ENCODE measurements around the gene MICU1.

MICU1 gene

DNA sequence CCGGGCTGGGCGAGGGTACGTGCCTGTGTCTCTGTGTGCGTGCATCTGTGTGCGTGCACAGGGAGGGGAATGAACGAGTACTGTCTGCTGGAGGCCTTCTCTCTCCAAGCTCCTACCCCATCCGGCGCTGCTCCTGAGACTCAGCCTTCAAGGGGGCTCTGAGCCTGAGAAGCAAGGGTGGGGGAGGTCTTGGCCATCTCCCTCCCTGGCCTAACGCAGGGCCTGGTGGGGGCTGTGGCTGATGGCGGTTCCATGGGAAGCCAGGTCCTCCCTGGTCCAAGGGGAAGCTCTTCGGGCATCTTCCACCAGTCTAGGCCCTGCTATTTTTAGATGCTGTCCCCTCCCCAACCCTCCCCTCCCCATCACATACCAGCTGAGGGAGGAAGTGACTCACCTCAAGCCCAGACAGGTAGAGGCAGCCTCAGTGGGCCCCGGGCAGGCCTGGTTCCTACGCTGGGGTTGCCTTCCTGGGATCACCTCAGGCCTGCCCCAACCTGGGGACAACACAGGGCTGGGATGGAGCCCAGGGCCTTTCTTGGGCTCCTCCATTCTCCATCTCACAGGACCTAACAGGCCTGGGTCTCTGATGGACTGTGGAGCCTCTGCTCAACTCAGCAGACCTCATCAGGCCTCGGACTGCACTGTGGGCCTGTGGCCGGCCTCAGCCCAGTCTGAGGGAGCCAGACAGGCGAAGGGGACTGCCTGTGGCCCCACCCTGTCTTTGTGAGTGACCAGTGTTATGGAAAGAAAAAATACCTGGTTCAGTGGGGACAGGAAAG lies 303.4 kb downstream of the MICU1 start:
- POLR2A ChIA-PET: interaction anchor here (0.7 to 4.6 kb wide), 3 partner anchors 9 to 48 kb away, joined by 4 to 106 read pairs (median 8); partner anchors contain the start of gene DDIT4
- CTCF ChIA-PET: interaction anchor here (0.9 to 2.8 kb wide), 9 partner anchors 9 to 274 kb away, joined by 3 to 20 read pairs (median 3); partner anchors contain the start of gene DDIT4
- H3K4me3 ChIP-seq (ENCODE audit: low read depth, low read length): no peak overlapping the region
- DNase-seq (ENCODE audit: low read depth, low spot score): no peak
- TF ChIP-seq, protein P1, sequence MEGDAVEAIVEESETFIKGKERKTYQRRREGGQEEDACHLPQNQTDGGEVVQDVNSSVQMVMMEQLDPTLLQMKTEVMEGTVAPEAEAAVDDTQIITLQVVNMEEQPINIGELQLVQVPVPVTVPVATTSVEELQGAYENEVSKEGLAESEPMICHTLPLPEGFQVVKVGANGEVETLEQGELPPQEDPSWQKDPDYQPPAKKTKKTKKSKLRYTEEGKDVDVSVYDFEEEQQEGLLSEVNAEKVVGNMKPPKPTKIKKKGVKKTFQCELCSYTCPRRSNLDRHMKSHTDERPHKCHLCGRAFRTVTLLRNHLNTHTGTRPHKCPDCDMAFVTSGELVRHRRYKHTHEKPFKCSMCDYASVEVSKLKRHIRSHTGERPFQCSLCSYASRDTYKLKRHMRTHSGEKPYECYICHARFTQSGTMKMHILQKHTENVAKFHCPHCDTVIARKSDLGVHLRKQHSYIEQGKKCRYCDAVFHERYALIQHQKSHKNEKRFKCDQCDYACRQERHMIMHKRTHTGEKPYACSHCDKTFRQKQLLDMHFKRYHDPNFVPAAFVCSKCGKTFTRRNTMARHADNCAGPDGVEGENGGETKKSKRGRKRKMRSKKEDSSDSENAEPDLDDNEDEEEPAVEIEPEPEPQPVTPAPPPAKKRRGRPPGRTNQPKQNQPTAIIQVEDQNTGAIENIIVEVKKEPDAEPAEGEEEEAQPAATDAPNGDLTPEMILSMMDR (IDR thresholded peaks at IDR 0.05; ENCODE audit: insufficient read depth, low read length, missing control alignments): no peak

DNA sequence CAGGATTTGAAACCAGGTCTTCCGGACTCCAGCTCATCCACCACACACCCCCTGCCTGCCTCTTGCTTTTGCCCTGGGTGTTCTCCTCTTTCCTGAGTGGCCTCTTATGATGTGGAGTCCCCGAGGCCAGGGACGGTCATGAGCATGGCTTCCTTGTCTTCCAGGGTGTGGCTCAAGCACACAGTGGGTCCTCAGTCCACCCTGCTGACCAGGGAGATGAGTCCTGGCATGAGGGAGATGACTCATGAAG lies 303.9 kb downstream of the MICU1 start:
- no peak overlapping the region for H3K4me3 ChIP-seq (ENCODE audit: low read depth, low read length)

DNA sequence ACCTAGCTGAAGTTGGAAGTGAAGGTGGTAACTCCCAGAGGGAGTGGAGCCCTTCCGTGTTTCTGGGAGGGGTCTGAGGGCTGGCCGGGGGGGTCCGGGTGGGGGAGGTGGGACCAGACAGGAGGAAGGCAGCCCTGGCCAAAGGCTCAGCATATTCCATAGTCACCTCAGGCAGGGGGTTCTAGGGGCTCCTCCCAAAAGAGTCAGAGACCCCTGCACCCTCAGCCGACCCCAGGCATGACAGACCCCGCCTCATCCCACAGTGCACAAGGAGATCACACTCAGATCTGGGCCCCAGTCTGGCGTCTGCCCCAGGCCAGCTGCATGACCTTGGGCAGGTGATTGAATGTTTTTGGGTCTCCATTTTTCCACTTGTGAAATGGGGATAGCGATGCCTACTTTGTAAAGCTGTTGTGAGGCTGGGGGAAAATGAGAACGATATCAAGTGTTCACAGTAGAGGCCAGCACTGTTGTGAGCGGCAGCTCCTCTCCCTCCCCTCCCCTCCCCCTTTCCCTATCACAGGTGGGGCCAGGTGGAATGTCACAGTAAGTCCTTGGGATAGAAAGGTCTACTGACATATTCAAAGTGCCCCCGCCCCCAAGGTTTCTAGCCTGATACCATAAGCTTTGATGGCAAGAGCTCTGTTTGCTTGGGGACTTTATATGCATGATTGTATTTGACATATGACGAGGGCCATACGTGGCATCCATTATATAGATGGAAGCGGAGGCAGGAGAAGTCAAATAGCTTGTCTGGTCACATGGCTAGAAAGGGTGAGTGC lies 304.4 kb downstream of the MICU1 start:
- CTCF ChIA-PET: interaction anchor here (0.8 to 2.8 kb wide), 17 partner anchors 8 to 273 kb away, joined by 3 to 20 read pairs (median 4); partner anchors contain the start of gene DDIT4
- TF ChIP-seq, protein P1 (IDR thresholded peaks at IDR 0.05; ENCODE audit: insufficient read depth, low read length, missing control alignments): no peak
- H3K4me3 ChIP-seq (ENCODE audit: low read depth, low read length): peak overlapping the region; percentile 36
- no peak for DNase-seq (ENCODE audit: low read depth, low spot score)
- POLR2A ChIA-PET: interaction anchor here (0.7 to 4.6 kb wide), 8 partner anchors 10 to 470 kb away, joined by 3 to 106 read pairs (median 6); partner anchors contain the start of genes DDIT4 and PSAP

More for the DNA sequence above, 303.9 kb downstream of the MICU1 start:
- DNase-seq (ENCODE audit: low read depth, low spot score): no peak
- TF ChIP-seq, protein P1 (IDR thresholded peaks at IDR 0.05; ENCODE audit: insufficient read depth, low read length, missing control alignments): no peak
- POLR2A ChIA-PET: interaction anchor here (0.7 to 4.6 kb wide), 3 partner anchors 10 to 48 kb away, joined by 4 to 106 read pairs (median 8); partner anchors contain the start of gene DDIT4
- CTCF ChIA-PET: interaction anchor here (0.8 to 2.8 kb wide), 12 partner anchors 9 to 273 kb away, joined by 3 to 20 read pairs (median 4); partner anchors contain the start of gene DDIT4

DNA sequence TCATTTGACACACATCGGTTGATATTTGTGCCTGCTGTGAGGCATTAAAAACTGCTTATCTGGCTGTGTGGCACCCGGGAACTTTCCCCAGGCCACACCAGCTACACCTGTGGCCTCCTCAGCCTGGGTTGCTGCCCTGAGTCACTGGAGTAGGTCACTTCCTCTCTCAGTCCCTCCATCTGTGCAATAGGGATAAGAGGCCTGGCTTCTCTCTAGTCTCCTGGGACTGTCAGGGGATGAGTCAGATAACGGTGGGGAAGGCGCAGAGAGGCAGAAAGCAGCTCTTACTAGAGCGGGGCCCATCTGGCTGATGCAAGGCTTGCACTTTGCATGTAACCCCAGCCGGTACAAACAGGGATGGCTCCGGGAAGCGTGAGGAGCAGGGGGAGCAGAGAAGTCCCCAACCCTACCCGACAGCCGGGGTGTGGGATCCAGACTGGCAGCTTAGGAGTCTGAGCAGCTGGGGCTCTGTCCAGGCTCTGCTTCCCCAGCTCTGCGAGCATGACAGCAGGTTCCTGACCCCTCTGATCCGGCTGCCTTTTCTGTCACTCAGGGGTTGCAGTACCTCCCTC lies 305.1 kb downstream of the MICU1 start:
- peak; percentile 98 for DNase-seq (ENCODE audit: low read depth, low spot score)
- CTCF ChIA-PET: interaction anchor here (0.8 to 2.8 kb wide), 12 partner anchors 8 to 514 kb away, joined by 3 to 20 read pairs (median 4); partner anchors contain the start of gene DDIT4
- POLR2A ChIA-PET: interaction anchor here (0.7 to 4.6 kb wide), 9 partner anchors 11 to 470 kb away, joined by 3 to 106 read pairs (median 7); partner anchors contain the start of genes DDIT4 and PSAP
- peak overlapping the region; percentile 36 for H3K4me3 ChIP-seq (ENCODE audit: low read depth, low read length)
- TF ChIP-seq, protein P1 (IDR thresholded peaks at IDR 0.05; ENCODE audit: insufficient read depth, low read length, missing control alignments): no peak

DNA sequence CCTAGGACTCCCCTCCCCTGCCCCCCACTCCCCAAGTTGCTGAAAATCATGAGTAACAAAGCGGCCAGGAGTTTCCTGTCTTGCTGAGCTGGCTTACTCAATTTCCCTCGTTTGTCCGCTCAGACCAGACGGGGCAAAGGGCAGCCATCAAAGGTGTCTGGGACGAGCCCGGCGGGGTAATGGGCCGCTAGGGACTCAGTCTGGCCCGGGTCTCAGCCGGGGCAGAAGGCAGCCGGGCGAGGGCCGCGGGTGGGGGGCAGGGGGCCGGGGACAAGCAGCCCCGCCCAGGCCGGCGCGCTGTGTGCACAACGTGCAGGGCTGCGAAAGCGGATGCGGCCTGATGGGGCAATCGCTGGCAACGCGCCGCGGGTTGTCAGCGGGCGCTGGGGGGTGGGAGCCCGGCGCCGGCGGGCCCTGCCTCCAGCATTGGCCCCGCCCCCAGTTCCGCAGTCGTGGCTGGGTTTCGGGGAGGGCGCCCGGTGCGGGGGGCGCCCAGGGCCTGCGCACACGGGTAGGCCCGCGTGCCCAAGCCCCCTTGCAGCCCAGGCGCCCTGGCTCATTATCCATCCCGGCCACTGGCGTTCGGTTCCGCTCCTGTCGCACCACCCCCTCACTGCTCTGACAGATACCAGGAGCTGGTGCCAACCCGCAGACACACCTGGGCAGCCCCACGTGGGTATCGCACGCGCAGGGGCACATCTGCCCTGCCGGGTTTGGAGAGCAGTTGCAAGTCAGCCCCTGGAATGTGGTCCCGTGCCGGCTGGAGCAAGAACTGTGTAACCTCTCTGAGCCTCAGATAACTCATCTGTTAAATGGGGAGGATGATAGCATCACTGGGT lies 306.2 kb downstream of the MICU1 start:
- TF ChIP-seq, protein P1 (IDR thresholded peaks at IDR 0.05; ENCODE audit: insufficient read depth, low read length, missing control alignments): no peak
- CTCF ChIA-PET: interaction anchor here (0.9 to 2.8 kb wide), 4 partner anchors 8 to 515 kb away, joined by 3 to 20 read pairs (median 4); partner anchors contain the start of gene DDIT4
- DNase-seq (ENCODE audit: low read depth, low spot score): no peak
- POLR2A ChIA-PET: interaction anchor here (0.6 to 4.6 kb wide), 6 partner anchors 12 to 60 kb away, joined by 3 to 106 read pairs (median 9); partner anchors contain the start of gene DDIT4
- H3K4me3 ChIP-seq (ENCODE audit: low read depth, low read length): peak overlapping the region; percentile 47

All from AG04449 (cell line).